Ishikawa (cell line): Measurements from ENCODE around the gene SMPX.

Experiments used
- CEBPB ChIP-seq: IDR thresholded peaks from 2 replicates; pipeline ENCODE4 v1.6.1; 2012
- CREB1 ChIP-seq: IDR thresholded peaks from 2 replicates; pipeline ENCODE4 v1.6.1; 2012; ENCODE audit warnings: low read depth
- EGR1 ChIP-seq: IDR thresholded peaks from 2 replicates; pipeline ENCODE4 v1.6.1; 2012
- EP300 ChIP-seq: IDR thresholded peaks from 2 replicates; pipeline ENCODE4 v1.6.1; 2012; ENCODE audit warnings: borderline replicate concordance
- FOXM1 ChIP-seq: IDR thresholded peaks from 2 replicates; pipeline ENCODE4 v1.6.1; 2012; ENCODE audit warnings: low read depth, borderline replicate concordance
- NFIC ChIP-seq: IDR thresholded peaks from 2 replicates; pipeline ENCODE4 v1.6.1; 2012
- RAD21 ChIP-seq: IDR thresholded peaks from 2 replicates; pipeline ENCODE4 v1.6.1; 2012; ENCODE audit warnings: low read depth
- TAF1 ChIP-seq: IDR thresholded peaks from 2 replicates; pipeline ENCODE4 v1.6.1; 2012; ENCODE audit warnings: low read depth, mild to moderate bottlenecking
- TCF12 ChIP-seq: IDR thresholded peaks from 2 replicates; pipeline ENCODE4 v1.6.1; 2012; ENCODE audit warnings: low read depth
- TEAD4 ChIP-seq: IDR thresholded peaks from 2 replicates; pipeline ENCODE4 v1.6.1; 2012
- YY1 ChIP-seq: IDR thresholded peaks from 2 replicates; pipeline ENCODE4 v1.6.1; 2012; ENCODE audit warnings: low read depth
- ZBTB7A ChIP-seq: IDR thresholded peaks from 2 replicates; pipeline ENCODE4 v1.6.1; 2012; ENCODE audit warnings: low read depth
- TF ChIP-seq, protein P1 (sequence below): IDR thresholded peaks from 2 replicates; pipeline ENCODE4 v1.6.1; 2012
- TF ChIP-seq, protein P2 (sequence below): IDR thresholded peaks from 2 replicates; pipeline ENCODE4 v1.6.1; 2012
- TF ChIP-seq, protein P3 (sequence below): IDR thresholded peaks from 2 replicates; pipeline ENCODE4 v1.6.1; 2012; ENCODE audit warnings: low read depth, mild to moderate bottlenecking

The SMPX gene

DNA sequence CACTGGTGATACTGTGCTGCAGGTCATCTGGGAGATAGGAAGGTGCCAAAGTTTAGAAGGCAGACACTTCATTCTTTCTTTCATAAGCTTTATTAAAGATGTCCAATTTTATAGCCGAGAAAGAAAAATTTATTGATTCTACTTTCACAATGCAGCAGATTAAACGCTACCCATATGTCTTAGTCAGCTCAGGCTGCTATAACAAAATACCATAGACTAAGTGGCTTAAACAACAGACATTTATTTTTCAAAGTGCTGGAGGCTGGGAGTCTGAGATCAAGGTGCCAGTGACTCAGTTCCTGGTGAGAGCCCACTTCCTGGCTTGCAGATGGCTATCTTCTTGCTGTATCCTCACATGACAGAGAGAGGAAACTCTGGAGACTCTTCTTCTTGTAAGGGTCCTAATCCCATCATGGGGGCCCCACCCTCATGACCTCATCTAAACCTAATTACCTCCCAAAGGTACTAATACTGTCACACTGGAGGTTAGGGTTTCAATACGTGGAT lies 66.4 kb downstream of the SMPX start:
- TF ChIP-seq TCF12 (no peak), CREB1 (no peak), FOXM1 (no peak), TAF1 (no peak), EGR1 (no peak), ZBTB7A (no peak), CEBPB (no peak)
- TF ChIP-seq, protein P1, sequence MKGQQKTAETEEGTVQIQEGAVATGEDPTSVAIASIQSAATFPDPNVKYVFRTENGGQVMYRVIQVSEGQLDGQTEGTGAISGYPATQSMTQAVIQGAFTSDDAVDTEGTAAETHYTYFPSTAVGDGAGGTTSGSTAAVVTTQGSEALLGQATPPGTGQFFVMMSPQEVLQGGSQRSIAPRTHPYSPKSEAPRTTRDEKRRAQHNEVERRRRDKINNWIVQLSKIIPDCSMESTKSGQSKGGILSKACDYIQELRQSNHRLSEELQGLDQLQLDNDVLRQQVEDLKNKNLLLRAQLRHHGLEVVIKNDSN = no peak
- TF ChIP-seq, protein P2, sequence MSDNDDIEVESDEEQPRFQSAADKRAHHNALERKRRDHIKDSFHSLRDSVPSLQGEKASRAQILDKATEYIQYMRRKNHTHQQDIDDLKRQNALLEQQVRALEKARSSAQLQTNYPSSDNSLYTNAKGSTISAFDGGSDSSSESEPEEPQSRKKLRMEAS = no peak

DNA sequence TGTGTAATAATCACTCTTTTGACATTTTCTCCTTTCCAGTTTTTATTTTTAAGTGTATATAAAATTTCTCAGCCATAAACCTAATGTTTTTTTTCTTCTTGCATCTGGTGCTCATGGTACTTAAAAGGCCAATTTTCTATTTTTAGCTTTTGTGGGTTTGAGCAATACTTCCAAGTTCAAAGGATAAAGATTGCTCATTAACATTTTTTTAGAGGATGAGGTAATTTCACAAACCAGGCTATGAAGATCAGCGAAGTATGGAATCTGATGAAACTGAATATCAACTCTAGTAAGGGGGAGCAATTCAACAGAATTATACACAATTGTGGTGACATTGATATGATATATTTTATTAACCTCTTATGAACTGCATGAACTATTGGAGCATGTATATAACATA lies 74.0 kb downstream of the SMPX start:
- TF ChIP-seq ZBTB7A (no peak), EP300 (no peak), CEBPB (no peak), TEAD4 (no peak), NFIC (no peak), TAF1 (no peak), RAD21 (no peak), EGR1 (no peak), YY1 (no peak), FOXM1 (no peak), CREB1 (no peak), TCF12 (no peak)
- TF ChIP-seq, protein P1 = no peak
- TF ChIP-seq, protein P3, sequence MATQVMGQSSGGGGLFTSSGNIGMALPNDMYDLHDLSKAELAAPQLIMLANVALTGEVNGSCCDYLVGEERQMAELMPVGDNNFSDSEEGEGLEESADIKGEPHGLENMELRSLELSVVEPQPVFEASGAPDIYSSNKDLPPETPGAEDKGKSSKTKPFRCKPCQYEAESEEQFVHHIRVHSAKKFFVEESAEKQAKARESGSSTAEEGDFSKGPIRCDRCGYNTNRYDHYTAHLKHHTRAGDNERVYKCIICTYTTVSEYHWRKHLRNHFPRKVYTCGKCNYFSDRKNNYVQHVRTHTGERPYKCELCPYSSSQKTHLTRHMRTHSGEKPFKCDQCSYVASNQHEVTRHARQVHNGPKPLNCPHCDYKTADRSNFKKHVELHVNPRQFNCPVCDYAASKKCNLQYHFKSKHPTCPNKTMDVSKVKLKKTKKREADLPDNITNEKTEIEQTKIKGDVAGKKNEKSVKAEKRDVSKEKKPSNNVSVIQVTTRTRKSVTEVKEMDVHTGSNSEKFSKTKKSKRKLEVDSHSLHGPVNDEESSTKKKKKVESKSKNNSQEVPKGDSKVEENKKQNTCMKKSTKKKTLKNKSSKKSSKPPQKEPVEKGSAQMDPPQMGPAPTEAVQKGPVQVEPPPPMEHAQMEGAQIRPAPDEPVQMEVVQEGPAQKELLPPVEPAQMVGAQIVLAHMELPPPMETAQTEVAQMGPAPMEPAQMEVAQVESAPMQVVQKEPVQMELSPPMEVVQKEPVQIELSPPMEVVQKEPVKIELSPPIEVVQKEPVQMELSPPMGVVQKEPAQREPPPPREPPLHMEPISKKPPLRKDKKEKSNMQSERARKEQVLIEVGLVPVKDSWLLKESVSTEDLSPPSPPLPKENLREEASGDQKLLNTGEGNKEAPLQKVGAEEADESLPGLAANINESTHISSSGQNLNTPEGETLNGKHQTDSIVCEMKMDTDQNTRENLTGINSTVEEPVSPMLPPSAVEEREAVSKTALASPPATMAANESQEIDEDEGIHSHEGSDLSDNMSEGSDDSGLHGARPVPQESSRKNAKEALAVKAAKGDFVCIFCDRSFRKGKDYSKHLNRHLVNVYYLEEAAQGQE = no peak
- TF ChIP-seq, protein P2 = no peak

DNA sequence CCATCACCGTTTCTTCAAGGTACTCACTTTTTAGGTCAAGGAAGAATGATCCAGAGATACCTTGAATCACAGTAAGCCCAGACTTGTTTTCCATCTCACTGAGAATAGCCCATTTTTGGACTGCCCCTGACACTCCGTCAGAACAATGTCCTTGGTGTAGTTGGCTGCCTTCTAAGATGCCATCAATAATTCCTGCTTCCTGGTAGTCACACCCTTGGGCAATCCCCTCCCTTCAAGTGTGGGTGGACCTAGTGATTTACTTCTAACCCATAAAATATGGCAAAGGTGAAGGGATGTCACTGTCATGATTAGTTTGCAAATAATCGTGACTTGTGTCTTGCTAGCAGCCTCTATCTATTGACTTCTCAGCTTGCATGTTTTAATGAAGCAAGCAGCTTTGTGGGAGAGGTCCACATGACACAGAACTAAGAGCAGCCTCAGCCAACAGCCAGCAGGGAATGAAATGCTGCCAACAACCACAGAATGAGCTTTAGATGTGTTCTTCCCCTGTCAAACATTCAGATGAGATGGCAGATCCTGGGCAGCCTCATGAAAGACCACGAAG lies 79.8 kb downstream of the SMPX start:
- TF ChIP-seq CEBPB = no peak
- TF ChIP-seq ZBTB7A = no peak
- TF ChIP-seq, protein P1 = no peak
- TF ChIP-seq EP300 = no peak
- no peak for TF ChIP-seq YY1
- no peak for TF ChIP-seq EGR1
- TF ChIP-seq CREB1 = no peak
- TF ChIP-seq, protein P2 = no peak
- TF ChIP-seq, protein P3 = no peak
- no peak for TF ChIP-seq TEAD4
- TF ChIP-seq NFIC = no peak
- TF ChIP-seq TCF12 = no peak
- no peak for TF ChIP-seq FOXM1
- no peak for TF ChIP-seq TAF1
- no peak for TF ChIP-seq RAD21

DNA sequence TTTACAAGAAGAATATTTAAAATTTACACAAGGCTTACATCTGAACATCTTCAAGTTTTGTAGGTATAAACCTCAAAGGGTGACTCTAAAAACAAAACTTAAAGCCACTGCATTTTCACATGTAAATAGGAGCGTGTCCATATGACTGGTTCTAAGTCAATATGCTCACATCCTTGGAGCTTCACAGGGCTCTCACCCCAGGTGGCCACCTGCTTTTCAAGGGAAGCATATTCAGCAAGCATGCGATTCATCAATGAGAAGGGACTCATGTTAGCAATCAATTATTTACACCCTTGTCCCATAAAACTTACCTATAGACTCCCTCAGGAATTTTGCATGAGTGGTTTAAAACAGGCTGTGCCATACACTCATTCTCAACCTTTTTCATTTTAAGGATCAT lies 82.0 kb downstream of the SMPX start:
- no peak for TF ChIP-seq TEAD4
- TF ChIP-seq NFIC = no peak
- TF ChIP-seq CEBPB = no peak

DNA sequence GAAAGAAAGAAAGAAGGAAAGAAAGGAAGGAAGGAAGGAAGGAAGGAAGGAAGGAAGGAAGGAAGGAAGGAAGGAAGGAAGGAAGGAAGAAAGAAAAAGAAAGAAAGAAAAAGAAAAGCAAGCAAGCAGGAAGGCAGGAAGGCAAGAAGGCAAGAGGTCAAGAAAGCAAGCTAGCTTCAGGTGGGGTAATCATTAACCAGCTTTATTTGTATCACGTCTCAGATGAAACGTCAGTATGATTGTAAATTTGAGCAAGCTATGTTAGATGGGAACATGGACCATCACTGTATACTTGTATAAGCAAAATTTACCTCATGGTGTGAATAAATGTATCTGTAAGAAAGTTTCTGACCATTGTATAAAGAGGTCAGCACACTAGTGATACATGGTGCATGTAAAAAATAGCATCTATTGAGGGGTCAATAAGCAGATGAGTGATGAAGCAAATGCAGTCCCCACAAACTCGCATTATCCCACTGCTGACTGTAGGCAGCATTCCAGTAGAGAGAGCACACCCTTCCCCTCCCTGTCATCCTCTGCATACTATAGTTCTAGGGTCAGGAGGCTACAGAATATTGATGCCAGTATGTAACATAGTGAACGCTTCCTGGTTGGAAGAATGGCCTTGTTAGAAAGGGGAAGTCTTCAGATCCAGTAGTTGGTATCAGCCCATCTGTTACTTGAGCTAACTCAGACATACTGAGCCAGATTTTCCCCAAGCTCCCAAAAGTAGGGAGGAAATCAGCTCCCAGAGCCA lies 83.3 kb downstream of the SMPX start:
- TF ChIP-seq EGR1 = no peak
- TF ChIP-seq, protein P1 = no peak
- no peak for TF ChIP-seq FOXM1
- no peak for TF ChIP-seq YY1
- no peak for TF ChIP-seq CEBPB
- TF ChIP-seq, protein P3 = no peak
